Parathyroid adenoma (tissue), 2 donors: ENCODE results near the gene AGBL1.

Experiments
- H2AFZ ChIP-seq: fragments of 300-600 bp; sonication (generic); one replicate; pipeline ENCODE4 v1.7.0; 2017; ENCODE audit warnings: antibody characterized with exemption, mild to moderate bottlenecking
- H3K27ac ChIP-seq: fragments of 300-600 bp; sonication (generic); one replicate; pipeline ENCODE4 v1.7.0; 2017
- H3K27me3 ChIP-seq: fragments of 300-600 bp; sonication (generic); one replicate; pipeline ENCODE4 v1.7.0; 2017; ENCODE audit warnings: low read length; ENCODE audit not compliant: control insufficient read depth, insufficient read depth
- H3K36me3 ChIP-seq: fragments of 300-600 bp; sonication (generic); one replicate; pipeline ENCODE4 v1.7.0; 2017; ENCODE audit warnings: low read length; ENCODE audit not compliant: control insufficient read depth, insufficient read depth
- H3K4me1 ChIP-seq: fragments of 300-600 bp; sonication (generic); one replicate; pipeline ENCODE4 v1.7.0; 2017; ENCODE audit warnings: control low read depth
- H3K4me2 ChIP-seq: fragments of 300-600 bp; sonication (generic); one replicate; pipeline ENCODE4 v1.7.0; 2017; ENCODE audit warnings: low read length
- H3K4me3 ChIP-seq: fragments of 300-600 bp; sonication (generic); one replicate; pipeline ENCODE4 v1.7.0; 2017; ENCODE audit warnings: low read depth, low read length
- H3K79me2 ChIP-seq: fragments of 300-600 bp; sonication (generic); one replicate; pipeline ENCODE4 v1.7.0; 2017; ENCODE audit warnings: control low read depth
- H3K9ac ChIP-seq: fragments of 300-600 bp; sonication (generic); one replicate; pipeline ENCODE4 v1.7.0; 2017; ENCODE audit warnings: mild to moderate bottlenecking
- H3K9me3 ChIP-seq: fragments of 300-600 bp; sonication (generic); one replicate; pipeline ENCODE4 v1.7.0; 2017; ENCODE audit warnings: low read length; ENCODE audit not compliant: control insufficient read depth
- CTCF ChIP-seq: fragments of 300-600 bp; sonication (generic); IDR thresholded peaks from one replicate; pipeline ENCODE4 v1.7.0; 2017; ENCODE audit warnings: antibody characterized with exemption, mild to moderate bottlenecking
- donor health status: primary hyperparathyroidism.

Gene AGBL1

GRCh38 chr15:86266896-86267484 lies 187.3 kb downstream of the AGBL1 start:
- no peak overlapping the region for H3K27ac ChIP-seq
- no peak overlapping the region for H3K4me2 ChIP-seq
- no peaks in the 10 kb centered on the region for H3K9me3 ChIP-seq
- TF ChIP-seq CTCF, result no peak
- no peaks in the 10 kb centered on the region for H3K27me3 ChIP-seq
- no peaks in the 10 kb centered on the region for H3K36me3 ChIP-seq
- no peaks in the 10 kb centered on the region for H3K4me1 ChIP-seq
- H3K79me2 ChIP-seq, result no peaks in the 10 kb centered on the region
- no peak overlapping the region for H3K4me3 ChIP-seq
- no peak overlapping the region for H3K9ac ChIP-seq
- no peak overlapping the region for H2AFZ ChIP-seq

GRCh38 chr15:86267892-86268291 lies 188.2 kb downstream of the AGBL1 start:
- no peak for TF ChIP-seq CTCF
- Histone ChIP-seq H3K9me3 (no peaks in the 10 kb centered on the region), H3K4me1 (no peaks in the 10 kb centered on the region), H3K4me2 (no peak overlapping the region), H3K4me3 (no peak overlapping the region), H3K36me3 (no peaks in the 10 kb centered on the region), H2AFZ (no peak overlapping the region), H3K9ac (no peak overlapping the region), H3K79me2 (no peaks in the 10 kb centered on the region), H3K27ac (no peak overlapping the region), H3K27me3 (no peaks in the 10 kb centered on the region)

- no peak overlapping the region for H3K4me2 ChIP-seq
- TF ChIP-seq CTCF, result no peak
- H3K4me3 ChIP-seq, result no peak overlapping the region
- H3K27ac ChIP-seq, result no peak overlapping the region
- no peaks in the 10 kb centered on the region for H3K27me3 ChIP-seq
- H2AFZ ChIP-seq, result no peak overlapping the region
- H3K9ac ChIP-seq, result no peak overlapping the region
- H3K36me3 ChIP-seq, result no peaks in the 10 kb centered on the region
- no peaks in the 10 kb centered on the region for H3K9me3 ChIP-seq
- no peaks in the 10 kb centered on the region for H3K4me1 ChIP-seq
- H3K79me2 ChIP-seq, result no peaks in the 10 kb centered on the region
These were observed 188.9 kb downstream of the AGBL1 start for GRCh38 chr15:86268558-86268957.

- Histone ChIP-seq H3K4me3 (no peak overlapping the region), H3K36me3 (no peaks in the 10 kb centered on the region), H3K27me3 (no peaks in the 10 kb centered on the region), H3K9me3 (no peaks in the 10 kb centered on the region), H3K9ac (no peak overlapping the region), H2AFZ (no peak overlapping the region), H3K4me2 (no peak overlapping the region), H3K4me1 (no peaks in the 10 kb centered on the region), H3K27ac (no peak overlapping the region), H3K79me2 (no peaks in the 10 kb centered on the region)
- TF ChIP-seq CTCF, result no peak
These were observed 193.6 kb downstream of the AGBL1 start for GRCh38 chr15:86273309-86273708.

DNA sequence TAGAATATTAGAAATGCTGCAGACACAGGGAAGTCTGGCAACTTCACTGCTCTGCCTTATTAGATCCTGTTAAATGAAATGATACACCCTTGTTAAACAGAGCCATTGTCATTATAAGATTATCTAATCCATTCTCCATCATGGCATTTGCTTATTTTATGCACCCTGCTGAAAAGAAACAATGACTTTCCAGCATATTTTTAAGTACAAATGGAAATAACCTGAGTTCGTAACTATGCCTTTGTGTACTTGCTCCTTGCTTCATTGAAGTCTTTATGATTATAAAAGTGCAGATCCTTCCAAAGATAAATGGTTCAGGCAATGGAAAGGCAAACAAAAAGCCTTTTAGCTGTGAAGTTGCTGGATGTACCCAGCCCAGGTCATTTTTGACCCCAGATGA lies 195.7 kb downstream of the AGBL1 start:
- Histone ChIP-seq H3K9me3 (no peaks in the 10 kb centered on the region), H3K4me1 (no peaks in the 10 kb centered on the region), H3K27me3 (no peaks in the 10 kb centered on the region), H2AFZ (no peak overlapping the region), H3K9ac (no peak overlapping the region), H3K4me3 (no peak overlapping the region), H3K79me2 (no peaks in the 10 kb centered on the region), H3K4me2 (no peak overlapping the region), H3K36me3 (no peaks in the 10 kb centered on the region), H3K27ac (no peak overlapping the region)
- no peak for TF ChIP-seq CTCF
